PC-3 (cell line): ENCODE results near the gene MED13L. TPM values are rescaled to one million over a fixed set of nuclear protein-coding genes. Genes with fewer than 3 reads are reported as not detected.

Experiments
- ATAC-seq: fragments of 200-7000 bp; cut with Tn5 transposase; 2 replicates; pipeline ENCODE4 v1.9.1; 2020; ENCODE audit warnings: mild to moderate bottlenecking, moderate library complexity
- BruUV-seq: library from RNA; stranded (reverse); fragments of 400-500 nt; replicated peaks from 2 replicates; lab custom pipeline; 2021; lab: Mats Ljungman, UMichigan
- CTCF ChIA-PET: fragments of 300-600 bp; sonication (Branson Sonifier 250); formaldehyde crosslinking; loops from one replicate; lab custom pipeline; 2022; ENCODE audit warnings: antibody characterized with exemption; lab: Charles Lee
- POLR2A ChIA-PET: fragments of 300-600 bp; sonication (Branson Sonifier 250); formaldehyde crosslinking; loops from one replicate; lab custom pipeline; 2022; ENCODE audit warnings: antibody characterized with exemption; ENCODE audit not compliant: unreplicated experiment; lab: Charles Lee
- DNase-seq: peaks from one replicate; pipeline ENCODE4 v3.0.0-alpha.2; 2015
- H2AFZ ChIP-seq: fragments of 300-600 bp; sonication (generic); 2 replicates; pipeline ENCODE4 v1.6.0; 2016; ENCODE audit warnings: antibody characterized with exemption, low read length
- H3F3A ChIP-seq: fragments of 300-600 bp; sonication (generic); one replicate; pipeline ENCODE4 v1.6.0; 2017; ENCODE audit warnings: antibody characterized with exemption, low read length, control low read depth, mild to moderate bottlenecking; ENCODE audit not compliant: unreplicated experiment
- H3K27ac ChIP-seq: fragments of 300-600 bp; sonication (generic); 2 replicates; pipeline ENCODE4 v1.5.1; 2016; ENCODE audit warnings: mild to moderate bottlenecking, low read length
- H3K27me3 ChIP-seq: fragments of 300-600 bp; sonication (generic); 2 replicates; pipeline ENCODE4 v1.6.1; 2016; ENCODE audit warnings: low read length, mixed read lengths
- H3K36me3 ChIP-seq: fragments of 300-600 bp; sonication (generic); 2 replicates; pipeline ENCODE4 v1.6.1; 2016; ENCODE audit warnings: low read depth, mixed run types, low read length, mixed read lengths
- H3K4me1 ChIP-seq: fragments of 300-600 bp; sonication (generic); 2 replicates; pipeline ENCODE4 v1.5.1; 2016; ENCODE audit warnings: low read length; ENCODE audit not compliant: insufficient read depth
- H3K4me2 ChIP-seq: fragments of 300-600 bp; sonication (generic); 2 replicates; pipeline ENCODE4 v1.6.0; 2016; ENCODE audit warnings: low read length
- H3K4me3 ChIP-seq: fragments of 300-600 bp; sonication (generic); 2 replicates; pipeline ENCODE4 v1.5.1; 2016; ENCODE audit warnings: mild to moderate bottlenecking, low read length, mixed read lengths
- H3K79me2 ChIP-seq: fragments of 300-600 bp; sonication (generic); 2 replicates; pipeline ENCODE4 v1.6.1; 2017; ENCODE audit warnings: low read length, mixed read lengths
- H3K9ac ChIP-seq: fragments of 300-600 bp; sonication (generic); 2 replicates; pipeline ENCODE4 v1.6.0; 2016; ENCODE audit warnings: mild to moderate bottlenecking, low read length
- H3K9me2 ChIP-seq: fragments of 300-600 bp; sonication (generic); replicated peaks from 2 replicates; pipeline ENCODE4 v1.6.1; 2016; ENCODE audit warnings: mixed run types, low read length, mixed read lengths
- H3K9me3 ChIP-seq: fragments of 300-600 bp; sonication (generic); 2 replicates; pipeline ENCODE4 v1.6.1; 2016; ENCODE audit warnings: low read length, mixed read lengths
- H4K20me1 ChIP-seq: fragments of 300-600 bp; sonication (generic); 2 replicates; pipeline ENCODE4 v1.6.1; 2016; ENCODE audit warnings: low read length, mixed read lengths
- CTCF ChIP-seq: fragments of 300-600 bp; sonication (generic); conservative IDR thresholded peaks from 2 replicates; pipeline ENCODE4 v1.5.1; 2017; ENCODE audit warnings: antibody characterized with exemption, low read depth, mild to moderate bottlenecking, low read length
- EZH2 ChIP-seq: fragments of 300-600 bp; sonication (generic); IDR thresholded peaks from one replicate; pipeline ENCODE4 v1.6.1; 2017; ENCODE audit warnings: antibody characterized with exemption, mild to moderate bottlenecking, low read length; ENCODE audit not compliant: unreplicated experiment
- EZH2phosphoT487 ChIP-seq: fragments of 300-600 bp; sonication (generic); IDR thresholded peaks from 2 replicates; pipeline ENCODE4 v1.6.1; 2018; ENCODE audit warnings: mild to moderate bottlenecking, antibody characterized with exemption, low read length, borderline replicate concordance
- intact Hi-C: fragments of 100-400 bp; cut with micrococcal nuclease; formaldehyde crosslinking; loops from 2 replicates; pipeline ENCODE4 v1.9.0; 2023
- total RNA-seq: library from RNA; depleted of rRNA; stranded (reverse); fragments of >200 nt; gene quantifications from 2 replicates; pipeline ENCODE4 v1.2.3, GENCODE V29; 2014

MED13L gene
- total RNA-seq, 1 experiment from 2014 or later: 61.2 TPM

- CTCF ChIA-PET: no interaction called here
- peaks cover 47% of the 10 kb centered on the region for H4K20me1 ChIP-seq
- H3K79me2 ChIP-seq: peaks cover 98% of the 10 kb centered on the region
- BruUV-seq: no TSS peak
- H3K9me2 ChIP-seq: no peaks in the 10 kb centered on the region
- no peak overlapping the region for H3K4me2 ChIP-seq
- H3K9ac ChIP-seq: no peak overlapping the region
- no peak overlapping the region for H2AFZ ChIP-seq
- peaks cover 31% of the 10 kb centered on the region for H3K4me1 ChIP-seq
- intact Hi-C loops: no loop called here
- H3K27ac ChIP-seq: no peak overlapping the region
- POLR2A ChIA-PET: no interaction called here
- TF ChIP-seq CTCF (no peak), EZH2phosphoT487 (no peak), EZH2 (no peak)
- ATAC-seq: no peak
- H3K4me3 ChIP-seq: no peak overlapping the region
- H3K36me3 ChIP-seq: no peaks in the 10 kb centered on the region
- no peaks in the 10 kb centered on the region for H3K9me3 ChIP-seq
- H3F3A ChIP-seq: no peaks in the 10 kb centered on the region
- DNase-seq: no peak
- H3K27me3 ChIP-seq: no peaks in the 10 kb centered on the region
Measured at GRCh38 chr12:116131176-116131575, 146.3 kb downstream of the MED13L start.

GRCh38 chr12:116130431-116130830 lies 147.1 kb downstream of the MED13L start:
- intact Hi-C loops: no loop called here
- POLR2A ChIA-PET: no interaction called here

More at GRCh38 chr12:116130431-116130830, 147.1 kb downstream of the MED13L start:
- Histone ChIP-seq H3K36me3 (no peaks in the 10 kb centered on the region), H3K27me3 (no peaks in the 10 kb centered on the region), H3K4me2 (no peak overlapping the region), H3K9me2 (no peaks in the 10 kb centered on the region), H3K4me3 (no peak overlapping the region), H3K27ac (no peak overlapping the region), H3K9me3 (no peaks in the 10 kb centered on the region), H3K9ac (no peak overlapping the region), H4K20me1 (peaks cover 51% of the 10 kb centered on the region), H3K4me1 (peaks cover 29% of the 10 kb centered on the region), H3K79me2 (peaks cover 99% of the 10 kb centered on the region), H2AFZ (no peak overlapping the region), H3F3A (no peaks in the 10 kb centered on the region)
- DNase-seq (no peak), ATAC-seq (no peak)
- no peak for TF ChIP-seq CTCF
- no peak for TF ChIP-seq EZH2
- no peak for TF ChIP-seq EZH2phosphoT487
- CTCF ChIA-PET: interaction anchor here (1.1 kb wide), 1 partner anchor 10 kb away, joined by 3 read pairs; no protein-coding TSS in a partner anchor
- no TSS peak for BruUV-seq
